HG03575 (cell line): Measurements from ENCODE around the gene PLXDC1.

Experiments used
- ATAC-seq: cut with Tn5 transposase; IDR thresholded peaks from one replicate; pipeline ENCODE4 v1.9.1; 2021; ENCODE audit not compliant: unreplicated experiment, insufficient number of reproducible peaks, low FRiP score; ENCODE audit errors: extremely low read depth

The PLXDC1 gene

DNA sequence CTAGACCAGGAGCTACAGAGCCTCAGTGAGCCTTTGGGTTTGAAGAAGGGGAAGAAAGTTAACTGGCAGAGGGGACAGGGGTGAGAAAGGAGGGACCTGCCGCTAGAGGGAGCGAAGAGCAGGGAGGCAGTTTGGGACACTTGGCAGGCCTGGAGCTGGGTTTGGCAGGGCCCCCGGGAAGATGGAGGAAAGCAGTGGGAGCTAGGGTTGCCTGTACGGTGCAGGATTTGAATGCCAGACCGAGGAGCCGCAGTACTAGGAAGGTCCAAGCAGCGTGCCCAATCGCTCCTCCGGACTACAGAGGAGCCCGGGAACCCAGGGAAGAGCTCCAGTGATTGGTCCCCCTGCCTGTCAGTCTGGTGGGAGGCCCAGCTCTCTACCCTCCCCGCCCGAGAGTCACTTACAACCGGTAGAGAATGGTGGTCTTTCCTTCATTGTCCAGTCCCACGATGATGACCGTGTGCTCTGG, 13.3 kb upstream of the PLXDC1 start:
- no peak for ATAC-seq

DNA sequence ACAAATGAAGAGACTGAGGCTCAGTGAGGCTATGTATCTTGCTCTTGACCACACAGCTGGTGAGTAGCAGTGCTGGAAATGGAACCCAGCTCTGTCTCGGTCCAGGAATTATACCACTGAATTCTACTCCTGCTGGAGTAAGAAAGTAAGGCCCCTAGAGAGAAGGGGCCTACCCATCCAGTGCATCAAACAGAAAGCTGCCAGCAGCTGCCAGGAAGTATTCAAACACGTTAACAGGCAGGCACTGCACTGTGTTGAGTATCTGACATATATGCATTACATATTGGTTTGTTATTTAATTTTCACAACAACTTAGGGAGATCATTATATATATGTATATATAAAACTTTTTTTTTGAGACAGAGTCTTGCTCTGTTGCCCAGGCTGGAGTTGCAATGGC, 10.5 kb upstream of the PLXDC1 start:
- no peak for ATAC-seq

DNA sequence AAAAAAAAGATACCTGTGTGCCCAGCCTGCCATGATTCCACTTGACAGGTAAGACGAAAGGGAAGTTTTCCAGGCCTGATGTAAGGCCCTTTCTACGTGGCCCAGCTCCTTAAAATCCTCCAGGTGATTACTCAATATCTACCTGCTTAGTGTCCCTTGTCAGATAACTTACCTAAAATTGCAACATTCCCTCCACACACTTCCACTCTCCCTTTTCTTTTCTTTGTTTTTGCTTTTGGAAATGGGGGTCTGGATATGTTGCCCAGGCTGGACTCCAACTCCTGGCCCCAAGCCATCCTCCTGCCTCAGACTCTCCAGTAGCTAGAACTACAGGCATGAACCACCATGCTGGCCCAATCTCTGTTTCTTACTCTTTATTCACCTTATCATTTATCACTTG, 7.2 kb upstream of the PLXDC1 start:
- no peak for ATAC-seq

DNA sequence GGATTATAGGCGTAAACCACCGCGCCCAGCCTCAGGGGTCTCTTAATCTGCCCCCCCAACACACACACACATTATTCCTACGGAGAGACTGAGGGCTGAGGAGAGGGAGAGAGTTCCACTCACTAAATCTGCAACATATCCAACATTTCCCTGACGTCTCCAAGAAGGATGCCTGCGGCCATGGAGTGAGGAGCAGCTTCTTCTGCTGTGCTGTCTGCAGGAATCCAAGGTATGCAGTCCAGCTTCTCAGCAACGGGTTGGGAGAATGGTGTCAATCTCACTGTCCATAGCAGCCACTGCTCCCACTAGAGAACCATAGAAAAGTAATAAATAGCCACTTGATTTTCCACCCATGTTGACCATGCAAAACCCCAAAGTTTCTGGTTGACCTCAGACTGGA, 5.1 kb upstream of the PLXDC1 start:
- ATAC-seq, result no peak

DNA sequence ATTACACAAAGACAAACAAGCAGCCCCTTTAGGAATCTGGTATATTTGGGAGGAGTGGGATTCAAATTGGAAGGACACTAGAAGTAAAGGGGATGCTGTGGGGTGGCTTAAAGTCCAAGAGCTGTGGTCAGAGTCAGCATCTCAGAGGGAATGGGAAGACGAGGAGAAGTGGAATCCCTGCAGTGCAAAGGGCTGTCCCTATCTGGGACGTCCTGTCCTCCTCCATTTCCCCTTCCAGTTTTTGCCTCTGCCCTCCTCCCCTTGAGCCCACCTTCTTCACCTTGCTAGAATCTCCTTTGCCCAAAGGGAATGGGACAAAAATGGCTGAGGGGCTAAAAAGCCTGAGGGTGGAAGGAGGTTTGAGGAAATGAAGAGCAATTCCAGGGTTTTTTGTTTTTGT, 4.2 kb upstream of the PLXDC1 start:
- no peak for ATAC-seq

DNA sequence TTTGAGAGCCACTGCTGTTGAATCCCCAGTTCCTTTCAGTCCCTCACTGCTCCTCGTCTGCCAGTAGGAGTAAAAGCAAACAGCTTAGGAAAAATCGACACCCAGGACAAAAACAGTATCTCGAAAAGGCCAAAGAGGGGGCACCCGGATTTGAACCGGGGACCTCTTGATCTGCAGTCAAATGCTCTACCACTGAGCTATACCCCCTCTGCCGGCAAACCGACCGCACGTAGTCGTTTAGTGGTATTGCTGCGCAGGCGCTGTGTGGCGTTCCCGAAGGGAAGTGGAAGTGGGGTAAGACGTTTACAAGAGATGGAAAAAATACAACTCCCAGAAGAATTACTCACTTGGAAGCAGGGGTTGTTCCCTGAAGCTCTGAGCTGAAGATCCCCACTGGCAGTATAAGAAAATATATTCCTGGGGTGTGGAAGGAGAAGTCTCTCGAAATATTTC, 2.2 kb upstream of the PLXDC1 start:
- no peak for ATAC-seq

DNA sequence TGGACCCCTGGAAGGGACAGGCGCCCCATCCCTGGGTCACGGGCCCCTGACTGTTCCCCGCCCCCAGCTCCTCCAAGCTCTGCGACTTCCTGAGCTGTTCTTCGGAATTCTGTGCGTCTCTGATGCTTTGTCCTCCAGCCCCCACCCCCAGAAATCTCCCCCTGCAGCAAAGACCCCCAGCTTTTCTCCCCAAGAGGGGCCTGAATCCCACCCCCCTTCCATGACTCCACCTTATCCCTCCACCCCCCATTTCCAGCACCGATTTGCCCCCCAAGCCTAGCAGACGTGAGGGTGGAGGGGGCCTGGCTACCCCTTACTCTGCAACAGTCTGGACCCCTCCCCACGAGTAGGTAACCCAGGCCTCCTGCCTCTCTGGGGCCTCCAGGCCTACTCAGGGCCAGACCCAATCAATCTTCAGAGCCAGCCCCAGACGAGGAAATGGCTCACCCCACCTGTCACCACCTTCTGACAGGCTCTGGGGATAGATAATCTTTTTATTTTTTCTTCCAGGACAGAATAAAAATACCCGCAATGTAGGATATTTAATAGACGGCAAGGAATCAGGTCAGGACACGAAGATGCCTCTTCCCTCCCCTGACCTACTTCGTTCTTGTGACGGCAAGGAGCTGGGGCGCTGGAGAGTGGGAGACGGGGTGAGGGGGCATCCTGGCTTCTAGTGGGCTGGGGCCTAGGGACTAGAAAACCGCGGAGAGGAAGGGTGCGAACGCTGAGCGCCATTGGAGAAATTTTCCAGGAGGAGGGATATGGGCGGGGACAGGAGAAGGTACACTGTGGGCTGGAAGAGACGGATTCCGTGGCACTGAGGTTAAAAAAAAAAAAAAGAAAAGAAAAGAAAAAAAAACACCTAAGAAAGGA, 744 bp upstream of the PLXDC1 start:
- no peak for ATAC-seq

DNA sequence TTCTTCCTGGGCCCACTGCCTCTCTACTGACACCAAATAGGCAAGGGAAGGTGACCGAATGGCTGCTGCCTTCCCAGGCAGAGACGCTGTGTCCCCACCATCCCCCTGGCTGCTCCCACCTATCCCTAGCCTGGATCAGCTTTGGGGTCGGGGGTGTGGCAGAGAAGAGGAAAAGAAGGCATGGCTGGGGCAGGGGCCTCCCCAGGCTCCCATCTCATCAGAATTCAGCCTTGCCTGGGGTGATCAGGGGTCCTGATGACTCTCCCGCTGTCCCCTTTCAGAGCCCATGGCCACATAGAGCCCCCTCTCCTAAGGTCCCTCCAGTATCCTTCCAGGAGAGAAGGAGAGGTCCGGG, 665 bp downstream of the PLXDC1 start:
- ATAC-seq, result no peak

DNA sequence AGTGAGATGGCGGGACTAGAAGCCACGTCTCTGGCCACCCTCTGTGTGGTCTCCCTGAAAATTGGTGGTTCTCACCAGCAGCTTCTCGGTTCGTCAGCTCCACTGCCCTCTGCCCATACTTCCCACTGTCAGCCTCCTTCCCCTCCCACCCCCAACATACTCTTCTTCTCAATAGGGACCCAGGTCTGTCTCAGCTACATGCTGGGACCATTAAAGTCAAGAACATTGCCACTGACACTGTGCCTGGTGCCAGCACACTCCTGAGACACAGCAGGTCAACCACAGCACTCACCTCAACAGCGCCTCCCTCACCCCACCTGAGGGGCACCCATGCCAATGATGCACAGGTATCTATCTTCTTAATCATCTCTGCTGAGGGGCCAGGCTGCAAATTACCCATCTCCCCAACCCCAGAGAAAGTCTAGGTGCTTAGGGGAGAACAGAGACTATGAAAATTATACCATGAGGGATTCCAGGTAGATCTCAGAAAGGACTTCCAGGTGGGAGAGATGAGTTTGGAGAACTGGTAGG, 1.3 kb downstream of the PLXDC1 start:
- ATAC-seq, result no peak

DNA sequence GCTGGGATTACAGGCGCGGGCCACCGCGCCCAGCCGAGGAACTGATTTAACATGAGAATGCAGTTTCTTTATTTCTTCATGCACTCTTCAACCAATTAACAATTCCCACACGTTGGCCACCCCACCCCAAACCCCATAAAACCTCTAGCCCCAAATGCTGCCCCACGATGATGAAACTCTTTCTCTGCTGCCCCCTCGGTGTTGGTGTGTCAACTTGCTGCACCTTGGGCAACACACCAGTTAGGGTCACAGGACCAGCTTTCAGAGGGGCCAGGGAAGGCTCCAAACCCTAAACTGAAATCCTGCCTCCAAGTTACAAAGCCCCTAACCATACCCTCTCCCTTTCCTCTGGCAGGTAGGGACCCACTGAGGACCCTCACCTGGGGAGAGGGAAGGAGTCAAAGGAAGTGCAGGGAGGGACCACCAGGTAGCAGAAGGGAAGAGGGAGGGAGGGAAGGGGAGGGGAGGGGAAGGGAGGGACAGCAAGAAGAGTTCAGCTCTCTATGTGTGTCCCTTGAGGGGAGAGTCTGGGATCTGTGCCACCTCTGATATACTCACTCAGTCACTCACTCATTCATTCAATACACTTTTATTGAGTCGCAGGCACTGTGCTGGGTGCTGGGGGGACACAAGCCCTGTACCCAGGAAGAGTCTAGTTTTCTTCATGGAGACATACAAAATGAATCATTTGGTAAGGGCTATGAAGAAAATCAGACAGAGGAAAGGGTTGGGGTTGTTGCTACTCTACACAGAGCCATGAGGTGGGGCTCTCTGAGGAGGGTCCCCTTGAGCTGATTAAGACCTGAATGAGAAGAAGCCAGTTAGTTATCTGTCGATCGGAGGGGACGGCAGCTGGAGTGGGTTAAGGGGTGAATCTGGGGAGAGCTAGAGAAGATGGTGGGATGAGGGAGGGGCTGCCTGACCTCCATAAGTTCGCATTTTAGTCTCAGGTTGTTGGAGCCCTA, 3.9 kb downstream of the PLXDC1 start:
- ATAC-seq, result no peak

DNA sequence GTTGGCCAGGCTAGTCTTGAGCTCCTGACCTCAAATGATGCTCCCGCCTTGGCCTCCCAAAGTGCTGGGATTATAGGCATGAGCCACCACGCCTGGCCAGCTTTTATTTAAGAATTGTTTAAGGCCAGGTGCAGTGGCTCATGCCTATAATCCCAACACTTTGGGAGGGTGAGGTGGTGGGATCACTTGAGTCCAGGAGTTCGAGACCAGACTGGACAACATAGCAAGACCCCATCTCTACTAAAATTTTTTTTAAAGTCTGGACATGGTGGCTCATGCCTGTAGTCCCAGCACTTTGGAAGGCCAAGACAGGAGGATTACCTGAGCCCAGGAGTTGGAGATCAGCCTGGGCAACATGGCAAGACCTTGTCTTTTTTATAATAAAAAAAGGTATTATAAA, 5.2 kb downstream of the PLXDC1 start:
- ATAC-seq, result no peak

DNA sequence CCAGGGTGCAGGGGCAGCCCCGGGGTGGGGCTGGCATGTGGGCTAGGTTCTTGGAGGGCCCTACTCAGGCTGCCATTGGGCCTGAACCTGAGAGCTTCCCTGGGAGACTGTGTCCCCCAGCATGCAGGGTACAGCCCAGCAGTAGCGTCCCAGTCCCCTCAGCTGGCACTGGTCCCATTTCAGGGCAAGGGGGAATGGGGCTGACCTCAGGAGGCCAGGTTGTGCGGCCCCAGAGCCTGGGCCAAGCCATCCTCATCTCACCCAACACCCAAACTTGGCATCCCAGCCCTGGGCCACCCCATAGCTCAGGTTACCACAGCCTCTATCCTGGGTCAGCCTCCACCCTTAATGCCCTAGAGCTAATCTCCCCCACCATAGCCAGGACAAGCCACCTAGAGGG, 6.3 kb downstream of the PLXDC1 start:
- no peak for ATAC-seq

DNA sequence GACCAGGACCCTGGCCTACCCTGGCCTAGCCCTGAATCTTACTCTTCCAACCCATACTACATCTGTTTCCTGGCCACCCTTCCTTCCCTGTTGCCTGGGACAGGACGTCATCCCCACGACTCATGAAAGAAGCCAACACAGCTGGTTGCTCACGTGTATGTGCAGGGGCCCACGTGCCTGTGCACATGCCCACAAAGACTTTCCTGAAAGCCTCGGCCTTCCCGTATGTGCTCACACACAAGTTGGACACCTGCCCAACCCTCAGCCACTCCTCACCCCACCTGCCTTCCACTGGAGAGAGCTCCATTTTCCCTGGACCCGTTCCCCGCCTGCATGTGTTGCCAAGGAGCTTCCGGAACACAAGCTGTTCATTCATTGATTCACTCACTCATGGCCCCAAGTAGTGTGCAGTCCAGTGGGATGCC, 7.0 kb downstream of the PLXDC1 start:
- no peak for ATAC-seq

DNA sequence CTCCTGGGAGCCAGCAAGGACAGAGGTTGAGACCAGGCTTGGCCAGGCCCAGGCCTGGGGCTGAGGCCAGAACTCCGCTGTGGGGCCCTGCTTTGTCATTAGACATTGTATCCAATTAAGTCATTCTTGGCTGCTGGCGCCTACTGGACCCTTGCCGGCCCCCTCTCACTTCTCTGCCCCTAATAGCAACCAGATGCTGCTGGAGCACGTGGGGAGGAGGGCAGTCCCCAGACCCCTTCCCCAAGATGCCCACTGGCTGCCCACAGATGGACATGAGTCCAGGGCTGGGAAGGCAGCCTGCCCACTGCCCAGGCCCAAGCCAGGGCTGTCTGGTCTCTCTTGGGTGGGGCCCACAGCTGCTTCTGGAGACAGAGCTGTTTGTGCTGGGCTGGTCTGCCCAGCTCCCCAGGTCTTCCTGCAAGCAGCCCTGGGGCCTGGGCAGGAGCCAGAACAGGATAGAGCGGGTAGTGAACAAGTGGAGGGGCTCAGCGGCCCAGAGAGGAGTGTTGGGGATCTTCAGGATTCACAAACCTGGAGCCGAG, 7.8 kb downstream of the PLXDC1 start:
- ATAC-seq, result no peak

DNA sequence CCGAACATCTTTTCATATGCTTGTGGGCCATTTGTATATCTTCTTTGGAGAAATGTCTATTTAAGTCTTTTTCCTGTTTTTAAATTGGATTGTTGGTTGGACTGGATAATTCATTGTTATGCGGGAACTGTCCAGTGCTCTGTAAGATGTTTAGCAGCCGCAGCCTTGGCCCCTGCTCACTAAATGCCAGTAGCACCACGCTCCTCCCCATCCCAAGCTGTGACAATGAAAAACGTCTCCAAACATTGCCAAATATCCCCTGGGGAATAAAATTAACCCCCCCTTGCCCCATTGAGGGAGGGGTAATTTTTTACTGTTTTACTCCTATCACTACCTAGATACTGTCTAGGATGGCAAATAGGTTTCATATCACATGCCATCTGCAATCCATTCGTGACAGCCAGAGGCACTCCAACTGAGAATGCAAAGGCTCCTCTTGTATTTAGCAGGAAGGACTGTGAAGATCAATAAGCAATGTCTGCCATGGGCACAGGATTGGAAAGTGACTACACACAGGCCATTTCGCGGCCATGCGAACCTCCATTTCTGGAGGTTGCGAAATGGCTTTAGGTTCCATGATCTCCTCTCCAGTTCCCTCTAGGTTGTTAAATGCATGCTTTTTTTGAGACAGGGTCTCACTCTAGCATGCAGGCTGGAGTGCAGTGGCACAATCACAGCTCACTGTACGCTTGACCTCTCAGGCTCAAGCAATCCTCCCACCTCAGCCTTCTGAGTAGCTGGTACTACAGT, 9.3 kb downstream of the PLXDC1 start:
- no peak for ATAC-seq

DNA sequence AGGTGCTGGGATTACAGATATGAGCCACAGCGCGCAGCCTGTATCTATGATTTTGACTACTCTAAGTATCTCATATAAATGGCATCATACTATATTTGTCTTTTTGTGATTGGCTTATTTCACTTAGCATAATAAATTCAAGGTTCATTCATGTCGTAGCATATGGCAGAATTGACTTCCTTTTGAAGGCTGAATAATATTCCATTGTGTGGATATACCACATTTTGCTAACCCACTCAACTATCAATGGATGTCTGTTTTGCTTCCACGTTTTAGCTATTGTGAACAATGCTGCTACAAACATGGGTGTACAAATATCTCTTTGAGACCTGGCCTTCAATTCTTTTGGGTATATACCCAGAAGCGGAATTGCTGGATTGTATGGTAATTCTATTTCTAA, 10.1 kb downstream of the PLXDC1 start:
- ATAC-seq, result no peak

DNA sequence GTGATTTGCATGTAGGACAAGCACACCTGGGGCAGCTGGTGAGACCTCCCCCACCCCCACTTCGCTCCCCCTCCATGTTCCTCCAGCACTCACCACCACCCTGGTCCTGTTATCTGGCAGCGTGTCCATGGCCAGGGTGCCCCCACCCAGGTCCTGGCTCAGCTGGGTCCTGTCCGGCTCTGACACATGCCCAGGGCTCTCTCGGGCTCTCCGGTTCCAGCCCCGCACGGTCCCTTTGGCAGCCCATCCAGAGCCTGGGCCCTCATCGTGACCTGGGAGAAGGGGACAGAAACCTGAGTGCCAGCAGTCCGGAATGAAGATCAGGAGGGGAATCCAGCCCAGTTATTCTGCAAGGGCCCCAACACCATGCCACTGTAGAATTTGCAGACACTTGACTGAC, 11.9 kb downstream of the PLXDC1 start:
- ATAC-seq, result no peak

DNA sequence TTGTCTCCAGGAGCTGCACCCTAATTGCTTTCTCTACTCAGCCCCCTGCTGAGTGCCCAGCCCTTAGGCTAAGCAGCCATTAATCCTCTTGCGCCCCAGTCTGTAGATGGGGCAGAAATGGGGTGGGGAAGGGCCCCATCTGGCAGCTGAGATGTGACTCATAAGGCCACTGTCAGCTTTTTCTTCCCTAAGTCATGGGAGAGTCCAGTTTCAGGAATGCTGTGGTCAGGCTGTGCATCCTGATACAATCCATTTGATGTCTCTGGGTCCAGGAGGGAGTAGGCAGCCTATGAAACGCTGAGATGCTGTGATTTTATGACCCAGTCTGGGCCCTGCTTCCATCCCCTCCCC, 12.3 kb downstream of the PLXDC1 start:
- no peak for ATAC-seq
